Cardiac muscle cell (in vitro differentiated cells and primary cell): ENCODE results near the gene ADGRF1. TPM values are rescaled to one million over a fixed set of nuclear protein-coding genes. Genes with fewer than 3 reads are reported as not detected.
"Not testable (repeated sequence)": the region's sequence is repeated elsewhere in the genome, so short reads cannot be mapped to it uniquely, and the experiment has no call there.

ENCODE experiments used
- DNase-seq, 2 donors: peaks; one replicate each; pipeline versions ENCODE4 v3.0.0 to v3.0.0-alpha.2; 2010 to 2017; ENCODE audit warnings: low read depth in 1 of 2, low spot score in 1 of 2
- H3K27ac ChIP-seq: fragments of 200-600 bp; sonication (generic); 2 replicates; pipeline ENCODE4 v1.5.1; 2016
- H3K27me3 ChIP-seq: fragments of 200-600 bp; sonication (generic); 2 replicates; pipeline ENCODE4 v1.6.0; 2016; ENCODE audit warnings: control low read depth
- H3K36me3 ChIP-seq: fragments of 200-600 bp; sonication (generic); 2 replicates; pipeline ENCODE4 v1.5.1; 2016; ENCODE audit warnings: control low read depth
- H3K4me1 ChIP-seq: fragments of 200-600 bp; sonication (generic); 2 replicates; pipeline ENCODE4 v1.8.1; 2017; ENCODE audit warnings: low read depth, mild to moderate bottlenecking, mixed run types
- H3K4me3 ChIP-seq: fragments of 200-600 bp; sonication (generic); 2 replicates; pipeline ENCODE4 v1.5.1; 2016; ENCODE audit warnings: mild to moderate bottlenecking
- H3K9me3 ChIP-seq: fragments of 200-600 bp; sonication (generic); 2 replicates; pipeline ENCODE4 v1.5.1; 2017; ENCODE audit warnings: low read depth, mild to moderate bottlenecking, control low read depth
- polyA plus RNA-seq: library from polyadenylated mRNA; unstranded; fragments of >200 nt; fragmentation: Nextera tagmentation; extraction: Ambion mirVana; gene quantifications from 2 replicates; pipeline ENCODE4 v1.2.1, GENCODE V29; 2016
- total RNA-seq: library from RNA; depleted of rRNA; stranded (reverse); fragments of >200 nt; gene quantifications from 2 replicates; pipeline ENCODE4 v1.2.3, GENCODE V29; 2016
- TF ChIP-seq, protein P1 (sequence below): IDR thresholded peaks from 2 replicates; pipeline ENCODE4 v1.5.1; 2012; ENCODE audit warnings: low read depth, mild to moderate bottlenecking, low read length

Gene ADGRF1
- total and polyA plus RNA-seq, 2 experiments from 2014 or later, result not detected

DNA sequence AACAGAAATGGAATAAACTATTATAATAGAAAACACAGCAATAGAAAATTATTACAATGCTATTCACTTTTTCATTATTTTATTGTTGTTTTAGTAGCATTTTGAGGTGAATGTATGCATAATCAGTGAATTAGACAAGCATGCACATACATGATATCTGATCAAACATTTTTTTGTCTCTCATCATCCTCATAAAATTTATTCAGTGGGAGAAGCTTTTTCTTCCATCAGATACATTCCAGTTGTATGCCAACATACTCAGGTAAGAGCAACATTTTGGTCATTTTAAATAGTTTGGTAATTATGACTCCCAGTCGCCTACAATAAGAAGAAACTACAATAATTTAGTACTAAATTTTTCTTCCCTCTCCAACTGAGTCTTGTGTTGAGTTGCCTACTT lies 44.5 kb downstream of the ADGRF1 start:
- Histone ChIP-seq H3K9me3 (no peaks in the 10 kb centered on the region), H3K27me3 (no peaks in the 10 kb centered on the region)
- TF ChIP-seq, protein P1, sequence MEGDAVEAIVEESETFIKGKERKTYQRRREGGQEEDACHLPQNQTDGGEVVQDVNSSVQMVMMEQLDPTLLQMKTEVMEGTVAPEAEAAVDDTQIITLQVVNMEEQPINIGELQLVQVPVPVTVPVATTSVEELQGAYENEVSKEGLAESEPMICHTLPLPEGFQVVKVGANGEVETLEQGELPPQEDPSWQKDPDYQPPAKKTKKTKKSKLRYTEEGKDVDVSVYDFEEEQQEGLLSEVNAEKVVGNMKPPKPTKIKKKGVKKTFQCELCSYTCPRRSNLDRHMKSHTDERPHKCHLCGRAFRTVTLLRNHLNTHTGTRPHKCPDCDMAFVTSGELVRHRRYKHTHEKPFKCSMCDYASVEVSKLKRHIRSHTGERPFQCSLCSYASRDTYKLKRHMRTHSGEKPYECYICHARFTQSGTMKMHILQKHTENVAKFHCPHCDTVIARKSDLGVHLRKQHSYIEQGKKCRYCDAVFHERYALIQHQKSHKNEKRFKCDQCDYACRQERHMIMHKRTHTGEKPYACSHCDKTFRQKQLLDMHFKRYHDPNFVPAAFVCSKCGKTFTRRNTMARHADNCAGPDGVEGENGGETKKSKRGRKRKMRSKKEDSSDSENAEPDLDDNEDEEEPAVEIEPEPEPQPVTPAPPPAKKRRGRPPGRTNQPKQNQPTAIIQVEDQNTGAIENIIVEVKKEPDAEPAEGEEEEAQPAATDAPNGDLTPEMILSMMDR, result no peak

GRCh38 chr6:46996860-46997641 lies 45.1 kb downstream of the ADGRF1 start:
- no peak overlapping the region for H3K27ac ChIP-seq
- no peaks in the 10 kb centered on the region for H3K36me3 ChIP-seq
- no peak overlapping the region for H3K4me3 ChIP-seq
- no peaks in the 10 kb centered on the region for H3K4me1 ChIP-seq
- DNase-seq, result no peak
- TF ChIP-seq, protein P1, result no peak
- H3K9me3 ChIP-seq, result no peaks in the 10 kb centered on the region
- H3K27me3 ChIP-seq, result no peaks in the 10 kb centered on the region

More for the DNA sequence above, 44.5 kb downstream of the ADGRF1 start:
- H3K36me3 ChIP-seq, result no peaks in the 10 kb centered on the region
- no peak overlapping the region for H3K4me3 ChIP-seq
- DNase-seq, result no peak
- no peaks in the 10 kb centered on the region for H3K4me1 ChIP-seq
- H3K27ac ChIP-seq, result no peak overlapping the region

GRCh38 chr6:46994933-46995332 lies 47.2 kb downstream of the ADGRF1 start:
- Histone ChIP-seq H3K27me3 (no peaks in the 10 kb centered on the region), H3K4me1 (no peaks in the 10 kb centered on the region), H3K36me3 (no peaks in the 10 kb centered on the region), H3K27ac (no peak overlapping the region), H3K9me3 (no peaks in the 10 kb centered on the region), H3K4me3 (no peak overlapping the region)
- DNase-seq, result no peak
- TF ChIP-seq, protein P1, result no peak

DNA sequence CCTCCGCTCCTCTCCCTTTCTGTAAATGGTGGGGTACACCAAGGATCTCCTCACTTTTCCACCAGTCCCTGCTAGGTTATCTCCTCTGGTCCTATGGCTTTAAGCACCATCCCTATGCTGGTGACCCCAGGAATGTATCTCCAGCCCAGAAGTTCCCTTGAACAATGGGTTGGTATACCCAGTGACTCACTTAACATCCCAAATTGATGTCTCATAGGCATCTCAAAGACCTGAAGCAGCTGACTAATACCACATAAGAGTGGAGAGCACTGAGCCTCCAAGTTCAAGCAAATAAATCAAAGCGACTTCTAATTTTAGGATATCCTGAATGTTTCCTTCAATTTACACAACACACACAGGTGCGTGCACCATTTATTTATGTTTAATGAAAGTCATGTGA lies 48.3 kb downstream of the ADGRF1 start:
- Histone ChIP-seq H3K9me3 (no peaks in the 10 kb centered on the region), H3K27ac (no peak overlapping the region), H3K36me3 (no peaks in the 10 kb centered on the region), H3K4me3 (no peak overlapping the region), H3K27me3 (no peaks in the 10 kb centered on the region), H3K4me1 (no peaks in the 10 kb centered on the region)
- TF ChIP-seq, protein P1, result no peak
- DNase-seq, result peak in 1 of 2 donors; percentile 38

- H3K27me3 ChIP-seq, H3K9me3 ChIP-seq, H3K4me3 ChIP-seq, H3K4me1 ChIP-seq, DNase-seq, H3K36me3 ChIP-seq, H3K27ac ChIP-seq: not testable (repeated sequence)
Observed at GRCh38 chr6:46992391-46992790, 49.7 kb downstream of the ADGRF1 start.

DNA sequence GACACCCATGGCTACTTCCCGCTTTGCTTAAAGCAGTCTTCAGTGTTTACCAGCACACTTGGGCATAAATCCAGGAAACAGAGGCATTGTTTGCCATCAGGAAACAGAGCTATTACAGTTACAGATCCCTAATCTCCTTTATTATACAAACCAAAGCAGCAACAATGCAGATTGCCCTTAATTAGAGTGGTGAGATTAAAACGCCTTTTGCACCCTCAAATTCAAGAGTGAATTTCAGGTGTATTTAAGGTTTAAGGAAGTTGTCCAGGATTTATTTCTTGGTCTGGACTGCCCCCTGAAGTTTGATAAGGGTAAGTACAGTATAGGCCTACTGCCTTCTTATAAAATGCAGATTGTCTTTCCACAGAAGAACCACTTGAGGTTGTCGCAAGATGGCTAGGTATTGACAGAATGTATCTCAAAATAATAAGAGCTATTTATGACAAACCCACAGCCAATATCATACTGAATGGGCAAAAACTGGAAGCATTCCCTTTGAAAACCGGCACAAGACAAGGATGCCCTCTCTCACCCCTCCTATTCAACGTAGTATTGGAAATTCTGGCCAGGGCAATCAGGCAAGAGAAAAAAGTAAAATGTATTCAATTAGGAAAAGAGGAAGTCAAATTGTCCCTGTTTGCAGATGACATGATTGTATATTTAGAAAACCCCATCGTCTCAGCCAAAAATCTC lies 51.2 kb downstream of the ADGRF1 start:
- DNase-seq, result peak; percentile 53 to 83
- not testable (repeated sequence) for H3K27me3 ChIP-seq, H3K27ac ChIP-seq, H3K9me3 ChIP-seq, H3K4me3 ChIP-seq, H3K36me3 ChIP-seq, H3K4me1 ChIP-seq
- TF ChIP-seq, protein P1, result peak; percentile 65
